DND-41 (cell line): ENCODE results near the gene FAM9C.

Source experiments
- ATAC-seq: fragments of 200-7000 bp; cut with Tn5 transposase; 3 replicates; pipeline ENCODE4 v1.9.1; 2021; ENCODE audit warnings: low read depth; ENCODE audit not compliant: insufficient read depth
- DNase-seq: peaks from one replicate; pipeline ENCODE4 v3.0.0-alpha.2; 2020
- H2AFZ ChIP-seq: 2 replicates; pipeline ENCODE4 v1.6.0; 2012; ENCODE audit warnings: low read depth, low read length
- H3K27ac ChIP-seq: 2 replicates; pipeline ENCODE4 v1.5.1; 2012; ENCODE audit warnings: low read length, inconsistent platforms
- H3K27me3 ChIP-seq: fragments of 200-600 bp; sonication (generic); 2 replicates; pipeline ENCODE4 v1.6.0; 2012; ENCODE audit warnings: low read length, mild to moderate bottlenecking, inconsistent platforms; ENCODE audit not compliant: insufficient read depth, poor library complexity
- H3K36me3 ChIP-seq: 2 replicates; pipeline ENCODE4 v1.5.1; 2012; ENCODE audit warnings: low read length, inconsistent platforms; ENCODE audit not compliant: insufficient read depth
- H3K4me1 ChIP-seq: 2 replicates; pipeline ENCODE4 v1.5.1; 2012; ENCODE audit warnings: mild to moderate bottlenecking, low read length; ENCODE audit not compliant: insufficient read depth
- H3K4me2 ChIP-seq: 2 replicates; pipeline ENCODE4 v1.6.0; 2012; ENCODE audit warnings: mild to moderate bottlenecking, moderate library complexity, low read length, inconsistent platforms; ENCODE audit not compliant: insufficient read depth
- H3K4me3 ChIP-seq, 2 experiments: fragments of 200-600 bp in 1 of 2; shearing (Covaris generic) in 1 of 2; 2 replicates each; pipeline ENCODE4 v1.5.1; 2012 to 2016; ENCODE audit warnings: inconsistent platforms in 2 of 2, low read length in 2 of 2, mild to moderate bottlenecking in 2 of 2, low read depth in 1 of 2, moderate library complexity in 1 of 2
- H3K79me2 ChIP-seq: 2 replicates; pipeline ENCODE4 v1.6.0; 2012; ENCODE audit warnings: low read length, inconsistent platforms; ENCODE audit not compliant: insufficient read depth
- H3K9ac ChIP-seq: 2 replicates; pipeline ENCODE4 v1.6.0; 2012; ENCODE audit warnings: low read depth, mild to moderate bottlenecking, inconsistent platforms, low read length, moderate library complexity
- H3K9me3 ChIP-seq: 2 replicates; pipeline ENCODE4 v1.5.1; 2012; ENCODE audit warnings: low read length, moderate library complexity, mild to moderate bottlenecking, inconsistent platforms; ENCODE audit not compliant: insufficient read depth, severe bottlenecking
- H4K20me1 ChIP-seq: 2 replicates; pipeline ENCODE4 v1.6.0; 2012; ENCODE audit warnings: low read length; ENCODE audit not compliant: insufficient read depth
- CTCF ChIP-seq: IDR thresholded peaks from 2 replicates; pipeline ENCODE4 v1.5.1; 2012; ENCODE audit warnings: borderline replicate concordance, low read length, moderate library complexity, mild to moderate bottlenecking; ENCODE audit not compliant: poor library complexity, severe bottlenecking; ENCODE audit errors: extremely low read depth
- EZH2 ChIP-seq: IDR thresholded peaks from 3 replicates; pipeline ENCODE4 v1.6.1; 2012; ENCODE audit warnings: borderline replicate concordance, low read depth, mild to moderate bottlenecking, moderate library complexity, low read length, inconsistent platforms; ENCODE audit not compliant: severe bottlenecking

FAM9C gene

GRCh38 chrX:13036896-13037295 lies 7.5 kb downstream of the FAM9C start:
- H2AFZ ChIP-seq, result no peak overlapping the region
- no peak for TF ChIP-seq EZH2
- no peak for TF ChIP-seq CTCF
- H3K79me2 ChIP-seq, result no peaks in the 10 kb centered on the region
- ATAC-seq (no peak), DNase-seq (no peak)
- no peak overlapping the region for H3K9ac ChIP-seq
- H3K36me3 ChIP-seq, result no peaks in the 10 kb centered on the region
- no peak overlapping the region for H3K4me2 ChIP-seq
- no peak overlapping the region for H3K27ac ChIP-seq
- no peaks in the 10 kb centered on the region for H3K4me1 ChIP-seq
- no peaks in the 10 kb centered on the region for H4K20me1 ChIP-seq
- H3K4me3 ChIP-seq, result no peak overlapping the region
- no peaks in the 10 kb centered on the region for H3K9me3 ChIP-seq
- H3K27me3 ChIP-seq, result no peaks in the 10 kb centered on the region

DNA sequence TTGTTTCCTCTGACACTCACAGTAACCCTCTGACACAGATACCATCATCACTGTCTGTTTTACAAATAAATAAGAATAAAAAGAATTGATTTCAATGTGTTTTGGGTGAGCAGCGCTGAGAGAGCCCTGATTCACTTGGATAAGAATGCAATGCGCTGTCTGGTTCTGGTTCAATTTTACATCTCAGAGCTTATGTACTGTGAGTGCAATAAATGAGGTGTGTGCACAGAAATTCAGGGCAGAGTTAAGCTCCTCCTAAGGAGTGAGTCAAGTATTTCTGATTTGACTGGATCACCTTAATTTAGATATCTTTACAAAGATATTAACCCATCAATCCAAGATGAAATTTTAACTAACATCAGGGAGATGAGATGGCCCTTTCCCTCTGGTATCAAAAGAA lies 11.2 kb downstream of the FAM9C start:
- TF ChIP-seq CTCF (no peak), EZH2 (no peak)
- no peak overlapping the region for H2AFZ ChIP-seq
- H3K79me2 ChIP-seq, result no peaks in the 10 kb centered on the region
- no peaks in the 10 kb centered on the region for H3K9me3 ChIP-seq
- peaks cover 24% of the 10 kb centered on the region for H3K4me1 ChIP-seq
- DNase-seq, result no peak
- no peak overlapping the region for H3K4me3 ChIP-seq
- H3K27ac ChIP-seq, result no peak overlapping the region
- no peaks in the 10 kb centered on the region for H3K36me3 ChIP-seq
- H3K4me2 ChIP-seq, result no peak overlapping the region
- no peaks in the 10 kb centered on the region for H3K27me3 ChIP-seq
- ATAC-seq, result no peak
- no peak overlapping the region for H3K9ac ChIP-seq
- H4K20me1 ChIP-seq, result no peaks in the 10 kb centered on the region

DNA sequence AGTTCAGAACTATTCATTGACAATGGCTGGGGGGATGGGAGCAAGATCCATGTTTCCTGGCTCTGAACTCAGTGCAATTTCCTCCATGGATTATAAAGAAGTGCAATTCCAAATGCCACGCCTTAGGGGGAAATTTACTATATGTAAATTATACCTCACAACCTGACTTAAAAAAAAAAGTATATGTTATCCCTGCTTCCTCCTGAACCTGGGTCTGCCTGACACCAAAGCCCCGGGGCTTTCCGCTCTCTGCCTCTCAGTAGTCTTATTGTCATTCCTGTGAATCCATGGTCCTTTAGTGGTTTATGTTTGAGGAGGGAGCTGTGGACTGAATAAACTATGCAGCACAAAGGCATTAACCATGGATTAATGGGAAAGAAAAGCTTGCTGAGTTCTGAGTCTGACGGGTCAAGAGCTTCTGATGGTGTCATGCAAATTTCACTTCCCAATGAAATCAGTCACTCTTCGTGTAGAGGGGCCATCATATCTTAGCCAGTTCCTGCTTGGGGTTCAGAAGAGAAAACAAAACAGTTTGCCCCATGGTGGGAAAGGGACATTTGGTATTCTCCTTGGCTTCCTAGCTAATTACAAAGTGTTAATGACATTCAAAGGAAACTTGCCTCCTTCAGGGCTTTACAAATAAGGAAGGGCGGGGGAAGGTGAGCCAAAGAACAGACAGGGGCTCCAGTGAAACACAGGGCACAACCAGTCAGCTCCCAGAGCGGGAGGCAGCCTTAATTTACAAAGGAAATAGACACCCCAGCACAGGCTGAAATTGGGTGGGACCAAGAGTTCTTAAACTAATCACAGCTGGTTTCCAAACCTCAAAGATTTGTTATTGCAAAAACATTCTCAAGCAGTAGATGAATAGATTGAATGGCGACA lies 14.3 kb downstream of the FAM9C start:
- Histone ChIP-seq H3K4me2 (no peak overlapping the region), H3K27ac (no peak overlapping the region), H4K20me1 (no peaks in the 10 kb centered on the region), H3K36me3 (no peaks in the 10 kb centered on the region), H3K4me1 (peaks cover 50% of the 10 kb centered on the region), H3K4me3 (no peak overlapping the region), H3K9me3 (no peaks in the 10 kb centered on the region), H3K9ac (no peak overlapping the region), H3K79me2 (no peaks in the 10 kb centered on the region), H3K27me3 (no peaks in the 10 kb centered on the region), H2AFZ (0 out of 2 replicates have a peak overlapping the region, but pooled peaks have one; percentile 14)
- ATAC-seq, result no peak
- TF ChIP-seq EZH2 (no peak), CTCF (no peak)
- DNase-seq, result no peak
